HCT116 (cell line): ENCODE measurements around the gene VPS41. TPM values are rescaled to one million over a fixed set of nuclear protein-coding genes. Genes with fewer than 3 reads are reported as not detected.

Source experiments
- ATAC-seq: fragments of 200-7000 bp; cut with Tn5 transposase; 2 replicates; pipeline ENCODE4 v1.9.1; 2020; ENCODE audit warnings: mild to moderate bottlenecking, moderate library complexity
- BruUV-seq: library from RNA; stranded (reverse); fragments of 400-500 nt; replicated peaks from 2 replicates; lab custom pipeline; 2021; lab: Mats Ljungman, UMichigan
- CTCF ChIA-PET: fragments of 300-600 bp; sonication (Branson Sonifier 250); formaldehyde crosslinking; loops from one replicate; lab custom pipeline; 2021; ENCODE audit warnings: antibody characterized with exemption; lab: Charles Lee
- POLR2A ChIA-PET: fragments of 300-600, 350-600 bp; sonication (Branson Sonifier 250); formaldehyde crosslinking; loops from one replicate; lab custom pipeline; 2021; ENCODE audit warnings: antibody characterized with exemption; lab: Charles Lee
- RAD21 ChIA-PET, 2 experiments: fragments of 300-600 bp; sonication (Branson Sonifier 250); formaldehyde crosslinking; loops; one replicate each; lab custom pipeline; 2023; ENCODE audit warnings: low total read pairs in 2 of 2; ENCODE audit not compliant: uncharacterized antibody in 2 of 2, unreplicated experiment in 2 of 2, low non-redundant PET in 1 of 2; lab: Charles Lee
- DNase-seq: peaks from one replicate; pipeline ENCODE4 v3.0.0-alpha.2; 2010; ENCODE audit warnings: low read depth, low spot score
- H2AFZ ChIP-seq: fragments of 200-600 bp; shearing (Covaris generic), sonication (generic); 2 replicates; pipeline ENCODE4 v1.6.1; 2017; ENCODE audit warnings: low read depth, mixed run types, mixed read lengths, antibody characterized with exemption, low read length; ENCODE audit not compliant: poor library complexity, severe bottlenecking
- H3K27ac ChIP-seq: 2 replicates; pipeline ENCODE4 v1.5.1; 2012; ENCODE audit warnings: low read depth, low read length
- H3K27me3 ChIP-seq: fragments of 200-600 bp; sonication (generic); 2 replicates; pipeline ENCODE4 v1.6.1; 2016; ENCODE audit warnings: mixed run types, low read length, mixed read lengths; ENCODE audit not compliant: insufficient read depth
- H3K36me3 ChIP-seq, 2 experiments: fragments of 200-500 bp in 1 of 2; fragments of 200-600 bp in 1 of 2; sonication (Bioruptor generic) in 1 of 2; sonication (generic) in 1 of 2; 2 replicates each; pipeline versions ENCODE4 v1.5.1 to v1.6.1; 2014 to 2016; ENCODE audit warnings: low read length in 2 of 2, inconsistent platforms in 1 of 2, mixed read lengths in 1 of 2, mixed run types in 1 of 2; ENCODE audit not compliant: insufficient read depth in 2 of 2, control insufficient read depth in 1 of 2
- H3K4me1 ChIP-seq, 2 experiments: fragments of 200-600 bp in 1 of 2; sonication (generic) in 1 of 2; 2 replicates each; pipeline versions ENCODE4 v1.5.1 to v1.6.1; 2012 to 2017; ENCODE audit warnings: low read length in 2 of 2, inconsistent platforms in 1 of 2, mild to moderate bottlenecking in 1 of 2, mixed read lengths in 1 of 2, mixed run types in 1 of 2, moderate library complexity in 1 of 2; ENCODE audit not compliant: insufficient read depth in 2 of 2, control insufficient read depth in 1 of 2
- H3K4me2 ChIP-seq: fragments of 200-600 bp; sonication (generic); 2 replicates; pipeline ENCODE4 v1.6.1; 2017; ENCODE audit warnings: mixed run types, low read length, mixed read lengths
- H3K4me3 ChIP-seq, 2 experiments: fragments of 200-600 bp in 1 of 2; sonication (generic) in 1 of 2; replicated peaks in 1 of 2; 2 replicates each; pipeline ENCODE4 v1.5.1; 2011 to 2016; ENCODE audit warnings: low read length in 2 of 2, control low read depth in 1 of 2, low read depth in 1 of 2, mild to moderate bottlenecking in 1 of 2, mixed read lengths in 1 of 2, mixed run types in 1 of 2
- H3K79me2 ChIP-seq: fragments of 200-600 bp; sonication (generic); 2 replicates; pipeline ENCODE4 v1.6.1; 2017; ENCODE audit warnings: mild to moderate bottlenecking, mixed run types, low read length, moderate library complexity, mixed read lengths; ENCODE audit not compliant: insufficient read depth
- H3K9ac ChIP-seq: fragments of 200-600 bp; sonication (generic); 2 replicates; pipeline ENCODE4 v1.6.1; 2016; ENCODE audit warnings: low read length, mixed read lengths
- H3K9me2 ChIP-seq: fragments of 200-600 bp; sonication (generic), shearing (Covaris generic); 2 replicates; pipeline ENCODE4 v1.6.1; 2017; ENCODE audit warnings: mixed run types, mild to moderate bottlenecking, moderate library complexity; ENCODE audit not compliant: insufficient read depth
- H3K9me3 ChIP-seq, 2 experiments: fragments of 200-500 bp in 1 of 2; fragments of 200-600 bp in 1 of 2; sonication (Bioruptor generic) in 1 of 2; sonication (generic) in 1 of 2; 2 replicates each; pipeline ENCODE4 v1.6.1; 2014 to 2017; ENCODE audit warnings: low read length in 2 of 2, mixed read lengths in 2 of 2, inconsistent platforms in 1 of 2, low read depth in 1 of 2, mild to moderate bottlenecking in 1 of 2, mixed run types in 1 of 2, moderate library complexity in 1 of 2; ENCODE audit not compliant: control insufficient read depth in 1 of 2, insufficient read depth in 1 of 2
- H4K20me1 ChIP-seq: fragments of 200-600 bp; sonication (generic), shearing (Covaris generic); 2 replicates; pipeline ENCODE4 v1.6.1; 2017; ENCODE audit warnings: mixed run types, mild to moderate bottlenecking, moderate library complexity; ENCODE audit not compliant: insufficient read depth
- EZH2 ChIP-seq: fragments of 200-600 bp; sonication (generic); IDR thresholded peaks from 2 replicates; pipeline ENCODE4 v1.6.1; 2017; ENCODE audit warnings: antibody characterized with exemption, mixed run types
- EZH2phosphoT487 ChIP-seq: fragments of 200-600 bp; IDR thresholded peaks from 2 replicates; pipeline ENCODE4 v1.6.1; 2018; ENCODE audit warnings: antibody characterized with exemption, borderline replicate concordance
- JUND ChIP-seq: IDR thresholded peaks from 2 replicates; pipeline ENCODE4 v1.6.1; 2012
- POLR2A ChIP-seq: IDR thresholded peaks from 2 replicates; pipeline ENCODE4 v1.7.0; 2011; ENCODE audit warnings: borderline replicate concordance; ENCODE audit not compliant: insufficient read depth, insufficient read length; ENCODE audit errors: extremely low read depth
- POLR2AphosphoS5 ChIP-seq: IDR thresholded peaks from 2 replicates; pipeline ENCODE4 v1.6.1; 2011; ENCODE audit warnings: mild to moderate bottlenecking, low read depth, low read length, moderate library complexity
- REST ChIP-seq: IDR thresholded peaks from 2 replicates; pipeline ENCODE4 v1.6.1; 2012; ENCODE audit warnings: low read depth
- SIN3A ChIP-seq: IDR thresholded peaks from 2 replicates; pipeline ENCODE4 v1.6.1; 2012; ENCODE audit warnings: low read depth
- SP1 ChIP-seq: IDR thresholded peaks from 2 replicates; pipeline ENCODE4 v1.6.1; 2012; ENCODE audit warnings: low read depth
- SRF ChIP-seq: IDR thresholded peaks from 2 replicates; pipeline ENCODE4 v1.6.1; 2012; ENCODE audit warnings: low read depth
- YY1 ChIP-seq: IDR thresholded peaks from 2 replicates; pipeline ENCODE4 v1.6.1; 2011; ENCODE audit warnings: low read length, low read depth, moderate library complexity, mild to moderate bottlenecking; ENCODE audit not compliant: insufficient replicate concordance; ENCODE audit errors: extremely low read depth
- ZFX ChIP-seq: fragments of 450-650 bp; IDR thresholded peaks from 2 replicates; pipeline ENCODE4 v1.6.1; 2017
- intact Hi-C: fragments of 100-400 bp; cut with micrococcal nuclease; formaldehyde crosslinking; loops from 2 replicates; pipeline ENCODE4 v1.10.0; 2022
- total RNA-seq: library from RNA; stranded (reverse); gene quantifications from one replicate; pipeline ENCODE4 v1.2.1, GENCODE V29; 2021; ENCODE audit not compliant: unreplicated experiment
- TF ChIP-seq, protein P1 (sequence below): IDR thresholded peaks from 2 replicates; pipeline ENCODE4 v1.6.1; 2012
- TF ChIP-seq, protein P2 (sequence below): IDR thresholded peaks from 2 replicates; pipeline ENCODE4 v1.6.1; 2012

The VPS41 gene
- total RNA-seq, 1 experiment from 2014 or later, result 72.2 TPM

DNA sequence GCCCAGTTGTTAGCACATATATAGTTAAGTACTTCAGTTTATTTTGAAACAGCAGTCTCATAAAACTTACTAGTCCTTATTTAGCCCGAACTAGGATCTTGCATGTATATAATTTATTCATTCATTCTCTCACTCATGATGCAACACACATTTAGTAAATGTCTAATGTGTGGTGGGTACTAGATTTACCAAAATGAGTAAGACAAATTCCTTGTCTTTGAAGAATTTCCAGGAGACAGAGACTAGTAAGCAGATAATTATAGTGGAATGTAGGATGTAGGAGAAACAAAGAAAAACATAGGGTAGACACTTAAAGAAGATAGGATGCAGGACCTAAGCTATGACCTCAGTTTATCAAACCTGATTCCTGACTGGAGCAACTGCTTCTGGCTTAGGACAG lies 157.6 kb downstream of the VPS41 start:
- H3K9ac ChIP-seq, result no peak overlapping the region
- H3K27ac ChIP-seq, result no peak overlapping the region
- no peaks in the 10 kb centered on the region for H4K20me1 ChIP-seq
- BruUV-seq, result no TSS peak
- no peaks in the 10 kb centered on the region for H3K4me1 ChIP-seq
- no peaks in the 10 kb centered on the region for H3K79me2 ChIP-seq
- intact Hi-C loops, result no loop called here
- no peaks in the 10 kb centered on the region for H3K27me3 ChIP-seq
- H3K4me3 ChIP-seq, result no peak overlapping the region
- no peak overlapping the region for H2AFZ ChIP-seq
- ChIA-PET POLR2A (no interaction called here), CTCF (no interaction called here), RAD21 (interaction anchor here in 1 of 2 experiments (0.5 kb wide), 1 partner anchor 315 kb away, joined by 3 read pairs; no protein-coding TSS in a partner anchor)
- DNase-seq (no peak), ATAC-seq (no peak)
- no peaks in the 10 kb centered on the region for H3K9me2 ChIP-seq
- H3K9me3 ChIP-seq, result no peaks in the 10 kb centered on the region
- no peaks in the 10 kb centered on the region; a peak in 1 of 4 replicates for H3K36me3 ChIP-seq
- no peak overlapping the region for H3K4me2 ChIP-seq
- TF ChIP-seq SIN3A (no peak), EZH2 (no peak), REST (no peak), POLR2AphosphoS5 (no peak), ZFX (no peak), POLR2A (no peak), SP1 (no peak), JUND (no peak), YY1 (no peak), SRF (no peak), EZH2phosphoT487 (no peak)
- TF ChIP-seq, protein P1, sequence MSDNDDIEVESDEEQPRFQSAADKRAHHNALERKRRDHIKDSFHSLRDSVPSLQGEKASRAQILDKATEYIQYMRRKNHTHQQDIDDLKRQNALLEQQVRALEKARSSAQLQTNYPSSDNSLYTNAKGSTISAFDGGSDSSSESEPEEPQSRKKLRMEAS, result no peak
- TF ChIP-seq, protein P2, sequence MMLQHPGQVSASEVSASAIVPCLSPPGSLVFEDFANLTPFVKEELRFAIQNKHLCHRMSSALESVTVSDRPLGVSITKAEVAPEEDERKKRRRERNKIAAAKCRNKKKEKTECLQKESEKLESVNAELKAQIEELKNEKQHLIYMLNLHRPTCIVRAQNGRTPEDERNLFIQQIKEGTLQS, result no peak
